A673 (cell line): Measurements from ENCODE around the gene TUBGCP3.

Experiments used
- CTCF ChIP-seq: fragments of 300-800, 200-600 bp; sonication (generic); conservative IDR thresholded peaks from 2 replicates; pipeline ENCODE4 v1.5.1; 2017; ENCODE audit warnings: low read depth, mild to moderate bottlenecking, antibody characterized with exemption, low read length, moderate library complexity, mixed read lengths
- EZH2 ChIP-seq: fragments of 200-600 bp; sonication (generic); IDR thresholded peaks from 2 replicates; pipeline ENCODE4 v1.6.1; 2017; ENCODE audit warnings: borderline replicate concordance, low read depth, mild to moderate bottlenecking, mixed read lengths, antibody characterized with exemption, low read length; ENCODE audit not compliant: poor library complexity, severe bottlenecking

GRCh38 chr13:112627161-112627560 is 39.2 kb upstream of the TUBGCP3 start:
- TF ChIP-seq CTCF (no peak), EZH2 (no peak)
